ENCODE results near the gene PLCB3.
"Not testable (repeated sequence)": the region's sequence is repeated elsewhere in the genome, so short reads cannot be mapped to it uniquely, and the experiment has no call there.

The PLCB3 gene

DNA sequence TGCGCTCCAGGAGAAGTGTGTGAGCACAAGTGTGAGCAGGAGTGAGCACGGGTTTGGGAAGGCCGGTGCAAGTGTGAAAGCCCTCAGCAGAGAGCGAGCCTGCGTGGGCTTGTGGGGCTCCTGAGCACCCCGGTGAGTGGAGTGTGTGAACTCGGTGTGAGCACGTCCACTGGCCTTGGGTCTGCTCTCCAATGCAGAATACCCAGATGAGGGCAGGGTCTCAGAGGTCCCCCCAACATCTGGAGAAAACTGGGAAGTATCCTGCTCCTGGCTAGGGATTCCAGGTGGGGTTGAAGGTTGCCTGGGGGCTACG lies 55.2 kb downstream of the PLCB3 start:
- no peak for DNase-seq

- peak in 1 of 2 experiments; percentile 28 for DNase-seq
Measured at GRCh38 chr11:64306876-64307622, 55.7 kb downstream of the PLCB3 start.

DNA sequence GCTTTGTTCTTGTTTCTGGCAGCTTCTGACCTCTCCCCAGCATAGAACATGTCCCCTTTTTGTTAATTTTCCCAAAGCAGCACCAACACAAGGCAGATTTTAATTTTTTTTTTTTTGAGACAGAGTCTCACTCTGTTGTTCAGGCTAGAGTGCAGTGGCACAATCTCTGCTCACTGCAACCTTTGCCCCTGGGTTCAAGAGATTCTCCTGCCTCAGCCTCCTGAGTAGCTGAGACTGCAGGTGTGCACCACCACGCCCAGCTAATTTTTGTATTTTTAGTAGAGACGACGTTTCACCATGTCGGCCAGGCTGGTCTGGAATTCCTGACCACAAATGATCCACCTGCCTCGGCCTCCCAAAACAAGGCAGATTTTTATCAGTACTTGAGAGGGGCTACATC lies 56.5 kb downstream of the PLCB3 start:
- not testable (repeated sequence) for DNase-seq

- no peak for DNase-seq
Measured at GRCh38 chr11:64312947-64313346, 61.6 kb downstream of the PLCB3 start.

- DNase-seq = no peak
Measured at GRCh38 chr11:64313491-64314145, 62.3 kb downstream of the PLCB3 start.

DNA sequence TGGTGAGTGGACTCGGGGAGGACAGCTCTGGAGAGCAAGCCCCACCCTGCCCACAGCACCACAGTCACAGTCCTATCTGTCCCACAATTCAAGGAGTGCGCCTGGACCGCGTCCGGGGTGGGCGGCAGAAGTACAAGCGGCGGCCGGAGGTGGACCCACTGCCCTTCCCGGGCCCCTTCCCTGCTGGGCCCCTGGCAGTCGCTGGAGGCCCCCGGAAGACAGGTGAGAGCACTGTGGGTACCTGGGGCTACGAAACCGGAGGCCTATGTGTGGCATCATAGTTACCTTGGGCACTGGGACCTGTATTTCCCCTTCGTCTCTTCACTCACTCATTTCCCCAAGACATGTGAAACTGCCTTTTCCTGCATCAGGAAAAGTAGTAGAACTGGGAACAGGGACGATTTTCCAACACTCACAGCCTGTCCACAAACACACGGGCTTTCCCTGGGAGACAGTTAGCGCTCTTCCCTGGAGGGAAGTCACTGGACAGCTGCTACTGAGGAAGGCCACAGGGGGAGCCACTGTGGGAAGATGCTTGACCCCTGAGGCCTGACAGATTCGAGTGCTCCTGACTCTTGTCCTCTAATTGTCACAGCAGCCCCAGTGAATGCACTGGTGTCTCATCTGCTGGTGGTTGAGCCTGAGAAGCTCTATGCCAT lies 62.9 kb downstream of the PLCB3 start:
- DNase-seq = no peak

- no peak for DNase-seq
Measured at GRCh38 chr11:64314805-64315561, 63.7 kb downstream of the PLCB3 start.

- DNase-seq = not testable (repeated sequence)
Measured at GRCh38 chr11:64315667-64316526, 64.6 kb downstream of the PLCB3 start.

DNA sequence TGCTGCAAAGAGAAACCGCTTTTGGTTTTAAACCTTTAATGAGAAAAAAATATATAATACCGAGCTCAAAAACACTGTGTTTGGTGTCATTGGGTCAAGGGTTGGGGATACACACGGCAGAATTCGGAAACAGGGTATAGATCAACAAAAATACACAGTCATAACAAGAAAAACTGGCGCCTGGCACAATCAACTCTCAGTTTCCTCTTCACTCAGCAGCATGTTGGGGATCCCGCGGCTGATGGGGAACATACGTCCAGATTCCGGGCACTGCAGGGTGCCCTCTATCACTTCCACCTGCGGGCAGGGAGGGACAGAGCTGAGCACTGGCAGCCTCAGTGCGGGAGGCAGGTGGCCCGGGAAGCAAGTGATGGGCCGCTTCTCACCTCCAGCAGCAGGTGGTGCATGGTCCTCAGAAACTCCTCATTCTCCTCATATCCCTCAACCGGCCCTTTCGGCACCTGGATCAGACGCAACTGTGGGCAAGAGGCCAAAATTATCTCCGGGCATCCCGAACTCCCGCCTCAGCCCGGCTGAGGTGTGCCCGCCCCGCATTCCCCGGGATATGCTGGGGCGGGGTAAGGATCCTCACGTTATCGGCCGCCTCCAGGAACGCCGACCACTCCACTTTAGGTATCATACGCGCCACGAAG lies 65.5 kb downstream of the PLCB3 start:
- peak in 1 of 2 experiments; percentile 62 for DNase-seq

- DNase-seq = peak; percentile 93 to 98
Measured at GRCh38 chr11:64317325-64317960, 66.1 kb downstream of the PLCB3 start, which contains the start of gene TRMT112. TSS of gene TRMT112 (minus strand) at chr11:64317559. CDS start at chr11:64317526, 33 bp downstream.

DNA sequence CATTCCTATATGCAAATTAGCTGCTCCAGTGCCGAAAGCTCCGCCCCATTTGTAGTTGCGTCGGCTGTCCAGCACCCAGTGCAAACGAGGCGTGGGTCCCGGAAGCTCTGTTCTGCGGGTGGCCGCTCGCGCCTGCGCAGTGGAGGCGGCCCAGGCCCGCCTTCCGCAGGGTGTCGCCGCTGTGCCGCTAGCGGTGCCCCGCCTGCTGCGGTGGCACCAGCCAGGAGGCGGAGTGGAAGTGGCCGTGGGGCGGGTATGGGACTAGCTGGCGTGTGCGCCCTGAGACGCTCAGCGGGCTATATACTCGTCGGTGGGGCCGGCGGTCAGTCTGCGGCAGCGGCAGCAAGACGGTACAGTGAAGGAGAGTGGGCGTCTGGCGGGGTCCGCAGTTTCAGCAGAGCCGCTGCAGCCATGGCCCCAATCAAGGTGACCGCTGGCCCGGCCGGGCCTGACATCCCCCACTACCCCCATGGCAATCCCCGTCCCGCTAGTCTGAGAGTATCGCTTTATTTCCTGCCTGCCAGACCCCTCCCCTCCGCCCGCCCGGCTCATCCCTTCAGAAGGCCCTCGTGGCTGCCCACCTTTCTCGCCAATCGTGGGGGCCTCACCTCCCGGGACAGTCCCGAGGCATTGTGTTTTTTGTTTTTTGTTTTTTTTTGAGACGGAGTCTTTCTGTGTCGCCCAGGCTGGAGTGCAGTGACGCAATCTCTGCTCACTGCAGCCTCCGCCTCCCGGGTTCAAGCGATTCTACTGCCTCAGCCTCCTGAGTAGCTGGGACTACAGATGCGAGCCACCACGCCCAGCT lies 66.8 kb downstream of the PLCB3 start, which contains the start of gene PRDX5:
TSS of gene PRDX5 (plus strand) at position 161 of the 805 bp plus-strand sequence. CDS start at position 256, 95 bp downstream.
- DNase-seq = peak; percentile 92 to 98
